Measurements from ENCODE around the gene ALPL. TPM values are rescaled to one million over a fixed set of nuclear protein-coding genes. Genes with fewer than 3 reads are reported as not detected.

The ALPL gene
- total RNA-seq, 1 donor from 2014 or later = 10.0 TPM

GRCh38 chr1:21572221-21572620 is 63.0 kb downstream of the ALPL start:
- no peak for DNase-seq
- H3K4me3 Mint-ChIP-seq (ENCODE audit: unreplicated experiment) = no peak overlapping the region
- H3K27ac Mint-ChIP-seq (ENCODE audit: unreplicated experiment) = no peak overlapping the region
- peaks cover 5% of the 10 kb centered on the region for H3K27me3 Mint-ChIP-seq (ENCODE audit: unreplicated experiment)
- TF ChIP-seq CTCF (IDR thresholded peaks at IDR 0.05; ENCODE audit: partially characterized antibody, unreplicated experiment) = no peak
- peaks cover 8% of the 10 kb centered on the region for H3K9me3 Mint-ChIP-seq (ENCODE audit: unreplicated experiment)
- H3K36me3 Mint-ChIP-seq (ENCODE audit: unreplicated experiment) = no peaks in the 10 kb centered on the region
- H3K4me1 Mint-ChIP-seq (ENCODE audit: low read depth, unreplicated experiment) = peaks cover 21% of the 10 kb centered on the region

GRCh38 chr1:21572735-21573277 is 63.6 kb downstream of the ALPL start:
- Mint-ChIP-seq H3K36me3 (ENCODE audit: unreplicated experiment) (no peaks in the 10 kb centered on the region), H3K27me3 (ENCODE audit: unreplicated experiment) (peaks cover 5% of the 10 kb centered on the region), H3K9me3 (ENCODE audit: unreplicated experiment) (peaks cover 8% of the 10 kb centered on the region), H3K4me1 (ENCODE audit: low read depth, unreplicated experiment) (peaks cover 18% of the 10 kb centered on the region), H3K4me3 (ENCODE audit: unreplicated experiment) (no peak overlapping the region), H3K27ac (ENCODE audit: unreplicated experiment) (no peak overlapping the region)
- DNase-seq = no peak
- TF ChIP-seq CTCF (IDR thresholded peaks at IDR 0.05; ENCODE audit: partially characterized antibody, unreplicated experiment) = no peak

- Mint-ChIP-seq H3K27me3 (ENCODE audit: unreplicated experiment) (peaks cover 5% of the 10 kb centered on the region), H3K4me1 (ENCODE audit: low read depth, unreplicated experiment) (peaks cover 12% of the 10 kb centered on the region), H3K36me3 (ENCODE audit: unreplicated experiment) (no peaks in the 10 kb centered on the region), H3K27ac (ENCODE audit: unreplicated experiment) (peak overlapping the region; percentile 66), H3K4me3 (ENCODE audit: unreplicated experiment) (no peak overlapping the region), H3K9me3 (ENCODE audit: unreplicated experiment) (peaks cover 8% of the 10 kb centered on the region)
- no peak for TF ChIP-seq CTCF (IDR thresholded peaks at IDR 0.05; ENCODE audit: partially characterized antibody, unreplicated experiment)
- no peak for DNase-seq
Observed at GRCh38 chr1:21573475-21573874, 64.3 kb downstream of the ALPL start.

GRCh38 chr1:21573971-21574465 is 64.8 kb downstream of the ALPL start:
- H3K27ac Mint-ChIP-seq (ENCODE audit: unreplicated experiment) = peak overlapping the region; percentile 88
- TF ChIP-seq CTCF (IDR thresholded peaks at IDR 0.05; ENCODE audit: partially characterized antibody, unreplicated experiment) = no peak

GRCh38 chr1:21574466-21575151 is 65.4 kb downstream of the ALPL start:
- peaks cover 5% of the 10 kb centered on the region for H3K27me3 Mint-ChIP-seq (ENCODE audit: unreplicated experiment)
- DNase-seq = peak; percentile 82
- no peak for TF ChIP-seq CTCF (IDR thresholded peaks at IDR 0.05; ENCODE audit: partially characterized antibody, unreplicated experiment)
- no peaks in the 10 kb centered on the region for H3K36me3 Mint-ChIP-seq (ENCODE audit: unreplicated experiment)
- H3K4me3 Mint-ChIP-seq (ENCODE audit: unreplicated experiment) = no peak overlapping the region
- peaks cover 8% of the 10 kb centered on the region for H3K9me3 Mint-ChIP-seq (ENCODE audit: unreplicated experiment)
- peaks cover 8% of the 10 kb centered on the region for H3K4me1 Mint-ChIP-seq (ENCODE audit: low read depth, unreplicated experiment)
- peak overlapping the region; percentile 88 for H3K27ac Mint-ChIP-seq (ENCODE audit: unreplicated experiment)

More at GRCh38 chr1:21573971-21574465, 64.8 kb downstream of the ALPL start:
- peaks cover 5% of the 10 kb centered on the region for H3K27me3 Mint-ChIP-seq (ENCODE audit: unreplicated experiment)
- H3K36me3 Mint-ChIP-seq (ENCODE audit: unreplicated experiment) = no peaks in the 10 kb centered on the region
- H3K9me3 Mint-ChIP-seq (ENCODE audit: unreplicated experiment) = peaks cover 8% of the 10 kb centered on the region
- peaks cover 8% of the 10 kb centered on the region for H3K4me1 Mint-ChIP-seq (ENCODE audit: low read depth, unreplicated experiment)
- no peak overlapping the region for H3K4me3 Mint-ChIP-seq (ENCODE audit: unreplicated experiment)
- DNase-seq = peak; percentile 70
